HG02943 (cell line): Measurements from ENCODE around the gene CT55.
"Not testable (repeated sequence)": the region's sequence is repeated elsewhere in the genome, so short reads cannot be mapped to it uniquely, and the experiment has no call there.

Experiments
- ATAC-seq: cut with Tn5 transposase; IDR thresholded peaks from one replicate; pipeline ENCODE4 v1.9.1; 2021; ENCODE audit warnings: mild to moderate bottlenecking, low read depth, moderate library complexity; ENCODE audit not compliant: unreplicated experiment

Gene CT55, protein sequence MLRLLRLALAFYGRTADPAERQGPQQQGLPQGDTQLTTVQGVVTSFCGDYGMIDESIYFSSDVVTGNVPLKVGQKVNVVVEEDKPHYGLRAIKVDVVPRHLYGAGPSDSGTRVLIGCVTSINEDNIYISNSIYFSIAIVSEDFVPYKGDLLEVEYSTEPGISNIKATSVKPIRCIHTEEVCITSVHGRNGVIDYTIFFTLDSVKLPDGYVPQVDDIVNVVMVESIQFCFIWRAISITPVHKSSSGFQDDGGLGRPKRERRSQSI

DNA sequence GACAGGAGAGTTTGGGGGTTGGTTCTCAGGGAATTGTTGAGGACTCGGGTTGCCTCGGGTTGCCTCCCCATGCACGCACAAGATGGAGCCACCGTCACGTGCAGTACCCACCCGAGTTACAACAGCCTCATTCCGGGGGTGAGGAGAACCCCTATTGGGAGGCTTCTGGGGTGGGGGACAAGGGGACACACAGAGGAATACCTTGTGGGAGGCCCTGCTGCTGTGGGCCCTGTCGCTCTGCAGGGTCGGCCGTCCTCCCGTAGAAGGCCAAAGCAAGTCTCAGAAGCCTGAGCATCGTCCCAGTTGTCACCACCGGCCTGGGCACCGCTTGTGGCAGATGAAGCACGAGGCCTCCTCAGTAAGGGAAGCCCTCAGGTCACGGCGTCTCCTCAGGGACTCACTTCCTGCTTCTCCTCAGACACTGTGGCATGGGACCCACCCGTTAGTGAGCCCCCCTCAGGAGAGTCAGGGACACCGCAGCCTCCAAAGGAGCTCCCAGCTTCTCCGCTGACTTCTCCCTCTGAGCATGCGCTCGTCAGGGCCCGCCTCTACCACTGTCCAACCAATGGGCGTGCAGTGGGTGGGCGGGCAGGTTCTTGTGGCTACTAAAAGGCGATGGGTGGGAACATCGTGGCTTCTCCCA lies at the start of gene CT55:
TSS of gene CT55 (minus strand) at position 522 of the 643 bp plus-strand sequence. CDS start at position 295, 227 bp downstream.
- ATAC-seq = no peak

DNA sequence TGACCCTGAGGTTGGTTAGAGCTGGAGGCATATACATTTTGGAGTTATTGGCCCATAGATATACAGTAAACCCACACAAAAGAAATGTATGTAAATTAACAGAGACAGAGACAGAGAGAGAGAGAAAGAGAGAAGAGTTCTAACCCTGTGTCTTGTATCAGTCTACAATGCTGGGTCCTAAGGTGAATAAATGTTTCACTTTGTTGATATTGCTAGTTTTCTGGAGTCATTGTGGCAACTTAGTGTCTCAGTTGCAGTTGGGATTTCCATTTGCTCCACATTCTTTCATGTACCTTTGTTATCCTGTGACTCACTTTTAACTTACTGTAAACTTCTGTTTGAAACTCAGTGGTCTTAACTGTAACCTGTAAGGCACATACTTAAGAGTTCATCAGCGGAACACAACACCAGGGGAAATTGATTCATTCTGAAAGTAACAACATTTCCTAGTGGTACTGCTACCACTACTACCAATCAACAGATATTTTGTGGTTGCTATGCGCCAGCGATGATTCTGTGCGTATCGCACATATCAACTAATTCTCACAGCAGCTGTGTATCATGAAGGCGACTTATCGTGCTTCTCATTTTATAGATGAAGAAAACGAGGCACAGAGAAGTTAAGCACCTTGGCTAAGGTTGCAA lies 42.1 kb upstream of the CT55 start:
- ATAC-seq = no peak

DNA sequence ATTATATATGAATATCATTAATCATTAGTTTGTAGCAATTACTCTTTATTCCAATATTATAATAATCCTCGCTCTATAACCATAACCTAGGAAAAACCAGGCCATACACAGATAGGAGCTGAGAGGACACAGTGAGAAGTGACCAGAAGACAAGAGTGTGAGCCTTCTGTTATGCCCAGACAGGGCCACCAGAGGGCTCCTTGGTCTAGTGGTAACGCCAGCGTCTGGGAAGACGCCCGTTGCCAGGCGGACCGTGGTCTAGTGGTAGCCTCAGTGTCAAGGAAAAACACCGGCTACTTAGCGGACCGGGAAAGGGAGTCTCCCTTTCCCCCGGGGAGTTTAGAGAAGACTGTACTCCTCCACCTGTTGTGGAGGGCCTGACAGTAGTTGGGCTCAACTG lies 35.2 kb upstream of the CT55 start:
- not testable (repeated sequence) for ATAC-seq

DNA sequence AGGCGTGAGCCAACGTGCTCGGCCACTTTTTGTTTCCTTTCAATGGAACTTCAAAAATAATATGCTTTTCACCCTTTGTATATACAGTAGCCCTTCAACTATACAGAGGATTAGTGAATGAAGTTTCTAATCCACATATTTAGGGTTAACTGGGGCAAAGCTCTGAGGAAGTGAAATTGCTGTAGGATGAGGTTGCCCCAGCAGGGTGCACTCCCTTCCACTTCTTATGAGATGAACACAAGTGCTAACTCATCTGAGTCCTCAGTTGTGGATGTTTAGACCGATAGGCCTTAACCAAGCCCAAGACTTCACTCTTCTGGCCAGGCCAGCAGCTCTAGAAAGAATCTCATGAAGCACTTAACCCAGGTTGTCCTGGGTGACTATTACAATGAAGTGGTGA lies 29.1 kb upstream of the CT55 start:
- no peak for ATAC-seq

DNA sequence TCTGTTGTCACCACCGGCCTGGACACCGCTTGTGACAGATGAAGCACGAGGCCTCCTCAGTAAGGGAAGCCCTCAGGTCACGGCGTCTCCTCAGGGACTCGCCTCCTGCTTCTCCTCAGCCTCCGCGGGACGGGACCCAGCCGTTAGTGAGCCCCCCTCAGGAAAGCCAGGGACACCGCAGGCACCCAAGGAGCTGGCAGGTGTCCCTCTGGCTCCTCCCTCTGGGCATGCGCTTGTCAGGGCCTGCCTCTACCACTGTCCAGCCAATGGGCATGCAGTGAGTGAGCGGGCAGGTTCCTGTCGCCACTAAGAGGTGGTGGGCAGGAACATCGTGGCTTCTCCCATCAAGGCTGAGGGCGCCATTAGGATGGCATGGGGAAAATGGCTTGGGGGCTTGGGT lies 23.5 kb upstream of the CT55 start:
- no peak for ATAC-seq

DNA sequence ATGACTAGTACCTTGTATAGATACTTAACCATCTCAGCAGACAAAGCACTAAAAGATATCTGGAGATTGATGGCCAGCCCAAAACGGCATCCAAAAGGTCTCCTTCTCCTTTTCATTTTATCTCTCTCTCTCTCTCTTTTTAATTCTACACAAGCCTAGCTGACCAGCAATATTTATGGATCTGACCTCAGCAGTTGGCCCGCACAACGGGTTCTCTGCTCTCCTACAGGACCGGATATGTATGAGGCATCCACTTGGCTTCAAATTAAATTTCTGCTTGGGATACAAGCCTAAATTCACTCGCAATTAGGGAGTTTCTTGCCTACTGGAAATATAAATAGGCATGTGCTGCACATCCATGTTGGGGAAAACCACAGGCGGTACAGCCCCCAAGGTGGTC lies 22.5 kb upstream of the CT55 start:
- ATAC-seq = no peak

DNA sequence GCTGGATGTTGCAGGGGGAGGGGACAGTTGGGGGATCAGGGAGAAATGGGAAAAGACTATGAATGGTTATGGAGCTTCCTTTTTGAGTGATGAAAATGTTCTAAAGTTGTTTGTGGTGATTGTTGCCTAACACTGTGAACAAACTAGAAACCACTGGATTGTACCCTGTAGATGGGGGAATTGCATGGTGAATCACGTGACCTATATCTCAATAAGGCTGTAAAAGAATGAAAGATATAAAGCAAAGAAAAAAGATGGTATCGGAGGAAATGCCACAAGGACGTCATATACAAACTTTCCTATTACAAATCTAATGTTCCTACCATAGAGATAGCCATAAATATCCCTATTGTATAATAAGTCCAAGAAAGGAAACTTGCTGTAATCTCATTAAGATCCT lies 20.6 kb upstream of the CT55 start:
- no peak for ATAC-seq

DNA sequence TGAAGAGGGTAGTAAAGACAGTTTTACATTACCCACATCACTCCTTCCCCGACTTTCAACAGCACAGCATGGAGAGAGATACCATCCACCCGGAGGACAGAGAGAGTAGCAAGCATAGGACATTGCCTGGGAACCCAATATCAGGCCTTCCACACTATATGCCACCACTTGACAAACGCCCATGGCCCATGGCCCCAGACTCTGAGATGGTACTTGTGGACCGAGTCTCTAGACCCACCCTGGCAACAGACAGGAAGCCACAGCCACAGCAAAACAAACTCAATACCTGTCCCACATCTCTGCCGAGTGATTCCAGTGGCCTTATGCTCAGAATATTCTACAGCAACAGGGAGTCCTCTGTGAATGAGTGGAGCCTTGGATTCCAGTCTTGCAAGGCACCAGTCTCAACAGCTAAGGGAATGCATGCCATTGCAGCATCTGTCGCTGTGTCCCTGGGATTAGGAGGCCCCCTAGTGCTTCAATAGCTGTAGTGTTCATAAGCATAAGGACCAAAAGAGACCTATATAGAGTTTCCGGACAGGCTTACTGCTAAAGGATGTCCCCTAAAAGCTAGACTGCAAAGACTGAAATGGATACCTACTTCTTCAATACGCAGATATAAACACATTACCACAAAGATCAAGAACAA lies 14.7 kb upstream of the CT55 start:
- ATAC-seq = no peak

DNA sequence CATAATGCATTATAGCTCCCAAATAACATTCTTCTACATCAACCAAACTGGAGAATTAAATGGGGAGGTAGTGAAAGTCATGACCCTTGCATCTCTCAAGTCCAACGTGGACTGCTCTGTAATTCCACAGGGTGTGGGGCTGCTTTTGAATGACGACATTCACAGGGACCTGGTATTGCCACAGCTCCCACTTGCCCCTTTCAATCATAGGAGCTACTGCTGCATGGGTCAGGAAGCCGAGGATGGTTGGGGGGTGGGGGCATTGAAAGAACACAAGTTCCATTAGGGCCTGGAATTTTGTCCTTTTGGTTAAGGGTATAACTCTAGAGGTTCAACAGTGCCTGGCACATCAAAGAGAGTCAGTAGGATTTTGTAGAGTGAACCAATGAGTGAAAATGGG lies 7.4 kb upstream of the CT55 start:
- no peak for ATAC-seq

DNA sequence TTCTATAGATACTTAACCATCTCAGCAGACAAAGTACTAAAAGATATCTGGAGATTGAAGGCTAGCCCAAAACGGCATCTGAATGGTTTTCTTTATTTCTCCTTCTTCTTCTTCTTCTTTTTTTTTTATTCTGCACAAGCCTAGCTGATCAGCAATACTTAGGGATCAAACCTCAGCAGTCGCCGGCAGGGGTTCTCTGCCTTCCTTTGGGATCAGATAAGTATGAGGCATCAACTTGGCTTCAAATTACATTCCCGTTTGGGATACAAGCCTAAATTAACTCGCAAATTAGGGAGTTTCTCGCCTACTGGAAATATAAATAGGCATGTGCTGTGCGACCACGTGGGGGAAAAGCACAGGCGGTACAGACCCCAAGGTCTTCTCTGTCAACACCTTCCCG lies 730 bp downstream of the CT55 start:
- ATAC-seq = no peak

DNA sequence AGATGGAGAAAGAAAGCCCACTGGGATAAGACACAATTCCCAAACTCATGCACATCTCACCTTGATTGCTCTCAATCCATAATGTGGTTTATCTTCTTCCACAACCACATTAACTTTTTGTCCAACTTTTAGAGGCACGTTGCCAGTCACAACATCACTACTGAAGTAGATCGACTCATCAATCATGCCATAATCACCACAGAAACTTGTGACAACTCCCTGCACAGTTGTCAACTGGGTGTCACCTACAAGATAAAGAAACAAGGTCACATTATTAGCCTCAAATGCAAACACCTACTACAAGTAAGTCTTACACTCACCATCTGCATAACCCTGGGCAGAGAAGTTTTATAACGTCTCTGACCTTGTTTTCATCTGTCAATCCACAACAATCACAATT lies 1.7 kb downstream of the CT55 start:
- ATAC-seq = not testable (repeated sequence)

DNA sequence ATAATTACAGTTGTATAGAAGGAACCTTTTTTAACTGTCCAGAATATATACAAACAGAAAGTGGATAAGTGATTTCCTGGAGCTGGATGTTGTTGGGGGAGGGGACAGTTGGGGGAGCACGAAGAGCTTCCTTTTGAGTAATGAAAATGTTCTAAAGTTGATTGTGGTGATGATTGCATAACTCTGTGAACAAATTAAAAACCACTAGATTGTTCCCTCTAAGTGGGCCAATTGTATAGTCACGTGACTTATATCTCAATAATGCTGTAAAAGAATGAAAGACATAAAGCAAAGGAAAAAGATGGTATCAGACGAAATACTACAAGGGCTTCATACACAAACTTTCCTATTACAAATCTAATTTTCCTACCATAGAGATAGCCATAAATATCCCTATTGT lies 2.7 kb downstream of the CT55 start:
- ATAC-seq = no peak

DNA sequence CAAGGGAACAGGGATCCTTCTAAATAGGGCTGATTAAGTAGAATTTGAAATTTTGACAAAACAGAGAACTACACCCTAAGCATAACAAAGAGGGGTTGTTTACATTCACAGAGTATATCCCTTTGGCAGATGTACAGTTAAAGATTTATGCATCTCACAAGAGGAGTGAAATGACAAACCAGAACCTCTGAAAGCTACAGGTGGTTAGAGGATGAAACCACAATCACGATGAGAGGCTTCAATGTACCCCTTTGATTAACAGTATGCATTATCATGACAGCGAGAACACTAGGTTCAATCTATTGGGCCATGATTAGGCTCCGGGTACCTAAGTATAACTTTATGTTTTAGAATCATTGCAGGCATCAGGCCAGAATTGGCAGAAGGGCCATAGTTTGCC lies 16.5 kb downstream of the CT55 start:
- ATAC-seq = not testable (repeated sequence)

DNA sequence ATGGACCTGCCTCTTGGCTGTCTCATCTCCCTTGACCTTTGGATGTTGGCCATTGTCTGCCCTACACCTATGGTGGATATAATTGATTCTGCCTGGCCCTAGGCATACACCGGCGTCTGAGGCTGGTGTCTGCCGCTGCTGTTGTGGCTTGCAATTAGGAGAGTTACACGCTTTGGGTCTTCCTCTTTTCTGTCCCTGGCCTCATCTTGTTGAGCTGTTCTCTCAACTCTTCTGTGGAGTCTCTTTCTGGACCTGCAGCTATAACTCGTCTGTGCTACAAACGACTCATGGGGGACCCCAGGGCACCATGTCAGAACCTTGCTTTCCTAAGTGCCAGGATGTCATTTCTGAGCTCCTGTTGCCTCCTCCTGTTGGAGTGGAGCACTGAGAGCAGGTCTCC lies 45.1 kb downstream of the CT55 start:
- not testable (repeated sequence) for ATAC-seq

DNA sequence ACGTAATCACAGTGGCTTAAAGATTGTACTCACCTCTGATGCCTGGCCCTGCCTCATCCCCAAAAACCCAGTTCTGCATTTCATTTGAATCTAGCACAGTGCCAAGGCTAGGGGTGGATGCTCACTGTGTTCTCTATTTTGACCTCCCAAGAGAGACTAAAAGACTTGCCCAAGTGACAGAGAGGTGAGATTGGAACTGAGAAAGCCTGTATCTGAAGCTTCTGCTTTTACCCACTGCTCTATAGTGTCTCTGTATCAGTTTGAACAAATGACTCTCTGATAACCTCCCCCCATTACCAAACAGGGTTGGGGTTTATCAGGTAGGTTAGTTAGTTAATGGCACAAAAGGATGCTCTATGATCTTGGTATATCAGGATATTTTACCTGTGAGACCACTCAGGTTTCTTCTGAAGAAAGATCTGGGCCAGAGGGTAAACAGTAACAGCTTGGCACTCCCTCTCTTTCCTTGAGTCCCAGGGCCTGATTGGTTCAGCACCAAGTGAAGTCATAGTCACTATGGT lies 51.1 kb downstream of the CT55 start, which contains the start of gene ETDB:
TSS of gene ETDB (minus strand) at position 471 of the 521 bp plus-strand sequence. CDS start 1,265 bp downstream, outside the sequence.
- ATAC-seq = not testable (repeated sequence)

DNA sequence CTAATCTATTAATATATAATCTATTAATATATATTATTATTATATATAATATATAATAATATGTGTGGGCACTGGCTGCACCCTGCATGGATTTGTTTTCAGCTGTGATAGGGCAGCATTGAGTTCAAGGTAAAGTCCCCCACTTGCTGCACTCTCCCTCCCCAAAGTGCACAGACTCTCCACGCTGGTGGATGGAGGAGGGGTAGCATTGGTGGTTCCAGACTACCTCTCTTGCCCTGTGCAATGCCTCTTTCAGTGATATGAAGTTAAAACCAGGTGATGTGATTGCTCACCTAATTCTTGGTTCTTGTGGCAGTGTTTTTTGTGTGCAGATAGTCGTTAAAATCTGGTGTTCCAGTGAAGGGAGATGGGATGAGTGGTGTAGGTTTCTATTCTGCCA lies 55.1 kb downstream of the CT55 start:
- ATAC-seq = not testable (repeated sequence)

DNA sequence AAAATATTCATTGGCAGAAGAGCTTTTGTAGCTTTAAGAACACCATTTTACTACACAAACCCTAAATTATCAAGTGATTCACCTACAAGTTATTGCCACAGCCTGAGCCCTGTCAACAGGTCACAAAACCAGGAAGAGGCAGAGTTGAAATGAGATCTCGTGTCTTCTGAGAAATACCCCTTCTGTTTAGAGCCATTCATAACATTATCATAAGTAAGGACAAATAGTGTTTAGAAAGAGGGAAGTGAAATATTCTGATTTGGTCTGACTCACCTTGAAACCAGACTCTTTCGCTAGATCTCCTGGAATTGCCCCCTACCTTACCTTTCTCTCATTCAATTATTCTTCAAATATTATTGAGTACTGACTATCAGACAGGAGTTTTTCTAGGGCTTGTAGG lies 56.8 kb downstream of the CT55 start:
- peak; percentile 75 for ATAC-seq

DNA sequence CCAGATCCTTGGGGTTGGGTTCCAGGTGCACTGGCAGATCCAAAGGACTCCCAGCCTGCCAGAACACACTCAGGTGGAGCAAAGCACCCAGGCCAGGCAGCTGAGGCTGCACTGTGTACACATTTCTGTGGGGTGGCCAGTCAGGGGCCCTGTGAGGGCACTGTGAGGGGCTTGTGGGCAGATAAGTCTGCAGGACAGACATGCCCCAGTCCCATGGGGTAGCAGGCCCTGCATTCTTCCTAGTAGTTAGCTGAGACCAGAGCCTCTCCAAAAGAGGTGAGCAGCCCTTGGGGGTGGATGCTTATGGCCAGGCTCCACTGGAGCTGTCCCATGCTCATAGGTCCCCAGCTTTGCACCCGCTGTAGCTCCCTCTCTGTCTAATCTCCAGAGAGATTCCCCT lies 58.5 kb downstream of the CT55 start:
- ATAC-seq = no peak

DNA sequence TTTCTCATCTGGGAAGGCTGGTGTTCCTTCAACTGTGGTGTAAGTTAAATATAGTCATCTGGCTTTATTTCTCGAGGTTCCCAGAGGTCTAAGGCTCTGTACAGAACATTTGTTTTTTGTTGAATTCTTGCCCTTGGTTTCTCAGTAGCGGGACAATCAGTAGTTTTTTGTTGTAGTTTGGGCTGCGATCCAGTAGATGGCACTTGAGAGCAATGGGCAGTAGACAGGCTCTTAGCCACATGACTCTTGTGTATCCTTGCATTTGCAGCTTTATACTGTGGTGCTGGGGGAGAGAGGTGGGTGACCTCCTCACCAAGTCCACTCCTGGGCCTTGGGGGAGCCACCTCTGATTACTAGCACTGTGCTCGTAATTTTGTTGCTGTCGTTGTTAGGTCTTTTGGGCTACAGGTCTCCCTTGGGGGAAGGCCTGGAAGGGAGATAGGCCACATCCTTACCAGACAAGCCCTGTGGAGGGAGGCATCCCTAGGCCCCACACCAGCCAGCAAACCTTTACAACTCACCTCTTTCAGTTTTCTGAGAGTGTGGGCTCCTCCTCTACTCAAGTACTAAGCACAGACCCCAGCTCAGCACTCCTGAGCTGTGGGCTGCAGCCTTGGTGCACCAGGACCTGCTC lies 59.0 kb downstream of the CT55 start:
- ATAC-seq = no peak

DNA sequence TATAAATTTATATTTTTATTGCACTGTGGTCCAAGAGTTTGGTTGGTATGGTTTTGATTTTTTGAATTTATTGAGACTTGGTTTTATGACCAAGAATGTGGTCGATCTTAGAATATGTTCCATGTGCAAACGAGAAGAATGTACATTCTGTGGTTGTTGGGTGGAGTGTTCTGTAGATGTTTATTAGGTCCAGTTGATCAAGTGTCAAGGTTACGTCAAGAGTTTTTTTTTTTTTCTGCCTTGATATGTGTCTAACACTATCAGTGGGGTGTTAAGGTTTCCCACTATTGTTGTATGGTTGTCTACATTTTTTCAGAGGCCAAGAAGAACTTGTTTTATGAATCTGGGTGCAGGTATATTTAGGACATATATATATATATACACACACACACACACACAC lies 61.6 kb downstream of the CT55 start:
- ATAC-seq = no peak
